ENCODE results near the gene CIAO3. TPM values are rescaled to one million over a fixed set of nuclear protein-coding genes. Genes with fewer than 3 reads are reported as not detected.

Gene CIAO3
- total RNA-seq, 1 experiment from 2014 or later: 50.9 TPM

GRCh38 chr16:679814-680624 lies 60.8 kb downstream of the CIAO3 start, which contains the start of gene STUB1 (continued):
- no peak for TF ChIP-seq ZNF281 (CRISPR knock-in tag; IDR thresholded peaks at IDR 0.05)
- TF ChIP-seq KAT7 (CRISPR knock-in tag; IDR thresholded peaks at IDR 0.05; ENCODE audit: borderline replicate concordance): 0 out of 2 replicates have a peak, but pooled peaks have one; percentile 27
- no peak for TF ChIP-seq ZNF416 (CRISPR knock-in tag; IDR thresholded peaks at IDR 0.05)
- no peak for TF ChIP-seq GABPB1 (CRISPR knock-in tag; IDR thresholded peaks at IDR 0.05)
- TF ChIP-seq EMX1 (CRISPR knock-in tag; IDR thresholded peaks at IDR 0.05): no peak
- no peak for TF ChIP-seq SMAD3 (CRISPR knock-in tag; IDR thresholded peaks at IDR 0.05; ENCODE audit: borderline replicate concordance)
- TF ChIP-seq SOX15 (CRISPR knock-in tag; IDR thresholded peaks at IDR 0.05): no peak
- TF ChIP-seq TCF7 (CRISPR knock-in tag; IDR thresholded peaks at IDR 0.05; ENCODE audit: low read depth): no peak
- TF ChIP-seq ARID4B (CRISPR knock-in tag; IDR thresholded peaks at IDR 0.05; ENCODE audit: borderline replicate concordance): no peak
- TF ChIP-seq PRDM15 (CRISPR knock-in tag; IDR thresholded peaks at IDR 0.05): no peak
- no peak for TF ChIP-seq ZNF671 (CRISPR knock-in tag; IDR thresholded peaks at IDR 0.05)
- no peak for TF ChIP-seq ZNF121 (CRISPR knock-in tag; IDR thresholded peaks at IDR 0.05)
- TF ChIP-seq TP53 (CRISPR knock-in tag; IDR thresholded peaks at IDR 0.05): peak; percentile 55; the same call in 1 of the 2 replicates
- TF ChIP-seq ZNF263 (CRISPR knock-in tag; IDR thresholded peaks at IDR 0.05; ENCODE audit: low read depth): no peak
- TF ChIP-seq ZBTB43 (CRISPR knock-in tag; IDR thresholded peaks at IDR 0.05): no peak
- no peak for TF ChIP-seq ERG (CRISPR knock-in tag; IDR thresholded peaks at IDR 0.05)
- no peak for TF ChIP-seq HMGA2 (CRISPR knock-in tag; IDR thresholded peaks at IDR 0.05)
- TF ChIP-seq ZNF423 (CRISPR knock-in tag; IDR thresholded peaks at IDR 0.05): no peak
- peak; percentile 44; the same call in 1 of the 2 replicates for TF ChIP-seq MAX (CRISPR knock-in tag; IDR thresholded peaks at IDR 0.05)
- peak; percentile 82 for TF ChIP-seq FOXP4 (CRISPR knock-in tag; IDR thresholded peaks at IDR 0.05)
- peak; percentile 54 for TF ChIP-seq SP1 (CRISPR knock-in tag; conservative IDR thresholded peaks at IDR 0.05)
- no peak for TF ChIP-seq GTF2I (CRISPR knock-in tag; conservative IDR thresholded peaks at IDR 0.05)
- no peak for TF ChIP-seq USF1 (CRISPR knock-in tag; IDR thresholded peaks at IDR 0.05)
